Suppressor macrophage treated with lipopolysaccharide for 1 hour (primary cell): ENCODE results near the gene MASP1.
A peak's percentile ranks its signal among the peaks of the same experiment; 100 is the strongest.

ENCODE experiments used
- DNase-seq, 3 donors: peaks; one replicate each; pipeline ENCODE4 v3.0.0-alpha.2; 2020 to 2022

The MASP1 gene, protein sequence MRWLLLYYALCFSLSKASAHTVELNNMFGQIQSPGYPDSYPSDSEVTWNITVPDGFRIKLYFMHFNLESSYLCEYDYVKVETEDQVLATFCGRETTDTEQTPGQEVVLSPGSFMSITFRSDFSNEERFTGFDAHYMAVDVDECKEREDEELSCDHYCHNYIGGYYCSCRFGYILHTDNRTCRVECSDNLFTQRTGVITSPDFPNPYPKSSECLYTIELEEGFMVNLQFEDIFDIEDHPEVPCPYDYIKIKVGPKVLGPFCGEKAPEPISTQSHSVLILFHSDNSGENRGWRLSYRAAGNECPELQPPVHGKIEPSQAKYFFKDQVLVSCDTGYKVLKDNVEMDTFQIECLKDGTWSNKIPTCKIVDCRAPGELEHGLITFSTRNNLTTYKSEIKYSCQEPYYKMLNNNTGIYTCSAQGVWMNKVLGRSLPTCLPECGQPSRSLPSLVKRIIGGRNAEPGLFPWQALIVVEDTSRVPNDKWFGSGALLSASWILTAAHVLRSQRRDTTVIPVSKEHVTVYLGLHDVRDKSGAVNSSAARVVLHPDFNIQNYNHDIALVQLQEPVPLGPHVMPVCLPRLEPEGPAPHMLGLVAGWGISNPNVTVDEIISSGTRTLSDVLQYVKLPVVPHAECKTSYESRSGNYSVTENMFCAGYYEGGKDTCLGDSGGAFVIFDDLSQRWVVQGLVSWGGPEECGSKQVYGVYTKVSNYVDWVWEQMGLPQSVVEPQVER

DNA sequence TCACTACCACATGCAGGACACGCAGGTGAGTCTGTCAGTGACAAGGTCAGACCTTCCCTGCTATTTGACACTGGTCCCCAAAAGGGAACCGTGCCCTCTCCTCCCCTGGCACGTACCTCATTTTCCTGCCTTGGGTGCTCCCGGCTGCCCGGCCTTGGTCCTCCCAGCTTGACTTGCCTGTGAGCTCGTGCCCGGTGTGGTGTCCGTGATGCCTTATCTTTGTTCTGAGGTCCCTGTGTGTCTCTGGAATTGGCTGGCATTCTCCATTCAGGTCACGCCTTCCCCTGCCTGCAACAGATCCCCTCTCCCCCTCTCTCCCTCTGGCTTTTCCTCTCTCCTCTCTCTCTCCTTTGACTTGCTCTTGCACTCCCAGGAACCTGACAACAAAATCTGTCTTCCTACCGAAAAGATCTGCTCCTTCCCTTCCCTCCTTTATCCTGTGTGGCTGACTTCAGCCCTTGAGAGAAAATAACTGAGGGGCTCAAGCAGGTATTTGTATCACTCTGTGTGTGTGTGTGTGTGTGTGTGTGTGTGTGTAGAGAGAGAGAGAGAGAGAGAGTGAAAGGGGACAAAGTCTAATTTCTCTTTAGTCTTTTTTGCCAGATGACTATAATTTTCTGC, at the start of gene MASP1:
TSS of gene MASP1 (minus strand) at position 226 of the 621 bp plus-strand sequence. CDS start at position 121, 105 bp downstream.
- DNase-seq = no peak

DNA sequence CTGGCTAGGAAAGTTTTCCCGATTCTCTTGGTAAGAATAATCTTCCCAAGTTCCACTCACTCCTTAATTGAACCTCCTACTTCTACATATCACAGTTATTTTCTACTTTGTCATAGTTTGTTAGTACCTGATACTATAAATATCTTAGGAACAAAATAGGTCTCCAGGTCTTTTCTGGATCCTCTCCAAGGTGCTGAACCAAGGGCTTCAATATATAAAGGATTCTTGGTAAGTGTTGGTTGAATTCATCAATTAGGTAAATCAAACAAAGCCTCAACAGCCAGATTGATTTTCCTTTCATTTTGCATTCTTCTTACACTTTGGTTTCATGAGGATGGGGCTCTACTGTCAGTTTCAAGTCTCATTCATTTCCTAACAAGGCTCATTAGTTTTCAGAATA, 49.0 kb upstream of the MASP1 start:
- DNase-seq = no peak

DNA sequence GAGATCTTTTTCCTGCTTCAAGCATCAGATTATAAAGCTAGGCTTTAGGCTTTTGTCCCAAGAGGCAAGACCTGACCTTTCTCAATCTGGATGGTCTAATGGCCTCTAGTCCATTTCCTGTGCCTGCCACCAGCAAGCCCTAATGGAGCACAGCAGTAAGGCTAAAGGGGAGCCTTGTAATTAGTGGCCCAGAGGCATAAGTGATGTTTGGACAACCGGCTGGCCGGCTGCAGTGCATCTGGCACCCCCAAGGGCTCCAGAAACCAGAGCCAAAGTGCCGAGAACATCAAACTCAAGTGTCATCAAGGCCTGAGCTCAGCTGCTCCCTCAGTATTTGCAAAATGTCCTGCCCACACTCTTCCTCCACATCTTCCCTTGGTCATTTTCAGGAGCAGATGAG, 44.8 kb upstream of the MASP1 start:
- no peak for DNase-seq

- DNase-seq = no peak
Observed at GRCh38 chr3:187334904-187335303, 43.4 kb upstream of the MASP1 start.

DNA sequence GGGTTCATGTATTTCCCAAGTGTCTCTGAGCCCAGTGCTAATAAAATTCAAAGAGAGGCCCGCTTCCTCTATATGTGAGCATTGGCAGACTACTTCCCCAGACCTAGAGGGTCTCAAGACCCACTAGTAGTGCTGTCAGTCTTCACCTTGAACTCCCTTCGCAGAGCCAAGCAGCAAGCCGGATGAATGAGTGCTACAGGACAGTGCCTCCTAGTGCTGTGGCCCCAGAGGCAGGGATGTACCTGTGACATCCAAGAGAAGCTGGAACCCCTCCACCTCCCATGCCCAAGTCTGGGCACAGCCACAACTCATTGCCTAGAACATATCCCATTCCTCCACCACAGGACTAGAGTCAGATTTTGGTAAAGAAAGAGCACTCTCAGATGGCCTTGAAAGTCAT, 37.2 kb upstream of the MASP1 start:
- DNase-seq = no peak

DNA sequence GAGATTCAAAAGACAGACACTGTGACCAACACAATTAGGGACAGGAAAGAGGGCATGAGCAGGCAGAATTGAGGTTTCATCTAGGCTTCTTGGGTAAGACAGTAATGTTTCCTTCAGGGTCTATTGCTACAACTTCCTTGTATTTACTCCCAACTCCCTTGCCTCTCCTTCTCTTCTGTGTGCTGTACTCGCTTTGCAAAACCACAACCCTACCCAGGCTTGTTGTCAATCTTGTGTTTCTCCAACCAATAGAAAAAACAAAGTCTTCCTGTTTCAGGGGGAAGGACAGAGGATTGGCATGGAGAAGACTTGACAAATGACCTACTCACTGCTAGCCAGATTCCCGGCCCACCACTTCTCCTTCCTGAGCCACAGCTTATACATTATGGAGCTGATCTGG, 36.3 kb upstream of the MASP1 start:
- peak in 2 of 3 donors; percentile 5 to 26 for DNase-seq

- no peak for DNase-seq
Observed at GRCh38 chr3:187325632-187326031, 34.1 kb upstream of the MASP1 start.

- no peak for DNase-seq
Observed at GRCh38 chr3:187323091-187323490, 31.6 kb upstream of the MASP1 start.

GRCh38 chr3:187322291-187322690, 30.8 kb upstream of the MASP1 start:
- DNase-seq = no peak

DNA sequence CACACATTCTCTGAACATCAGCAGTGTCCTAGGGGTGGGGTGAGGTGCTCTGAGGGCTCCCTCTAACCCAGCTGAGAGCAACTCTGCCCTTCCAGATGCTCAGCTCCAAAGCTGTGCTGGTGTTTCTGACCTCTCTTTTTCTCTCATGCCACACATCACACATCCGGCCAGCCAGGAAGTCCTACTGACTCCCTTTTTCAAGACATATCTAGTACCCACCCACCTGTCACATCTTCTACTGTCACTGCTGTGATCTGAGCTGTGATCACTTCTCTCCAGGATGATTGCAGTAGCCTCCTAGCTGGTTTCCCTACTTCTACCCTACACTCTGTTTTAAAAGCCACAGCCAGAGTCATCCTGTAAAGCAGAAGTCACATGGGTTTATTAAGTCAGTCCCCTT, 30.2 kb upstream of the MASP1 start:
- peak in 1 of 3 donors; percentile 6 for DNase-seq

DNA sequence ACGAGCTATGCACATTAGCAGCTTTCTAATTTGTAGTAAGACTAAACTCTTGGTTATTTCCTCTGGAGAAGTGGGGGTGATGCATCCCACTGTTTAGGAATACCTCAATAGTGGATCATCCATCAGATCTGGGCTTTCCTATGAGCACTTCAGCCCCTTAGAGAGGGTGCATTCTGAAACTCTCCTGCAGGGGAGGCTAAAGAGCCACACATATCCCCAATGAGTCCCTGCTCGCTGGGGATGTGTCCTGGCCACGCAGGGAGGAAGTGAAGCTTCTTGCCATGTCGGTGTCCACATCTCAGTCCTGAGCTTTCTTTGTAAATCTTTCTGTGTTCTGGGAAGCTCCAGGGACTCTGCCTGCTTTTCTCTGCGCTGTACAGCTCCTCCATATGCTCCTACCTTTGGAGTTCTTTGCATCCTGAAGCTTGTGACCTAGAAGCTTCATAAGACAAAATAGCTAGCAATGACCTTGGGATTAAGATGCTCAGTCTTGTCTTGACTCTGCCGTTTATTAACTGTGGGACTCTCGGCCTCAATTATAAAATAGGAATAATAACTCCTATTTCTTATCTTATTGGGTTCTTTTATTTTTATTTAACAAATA, 28.3 kb upstream of the MASP1 start:
- DNase-seq = peak; percentile 86 to 89 (median 88)

DNA sequence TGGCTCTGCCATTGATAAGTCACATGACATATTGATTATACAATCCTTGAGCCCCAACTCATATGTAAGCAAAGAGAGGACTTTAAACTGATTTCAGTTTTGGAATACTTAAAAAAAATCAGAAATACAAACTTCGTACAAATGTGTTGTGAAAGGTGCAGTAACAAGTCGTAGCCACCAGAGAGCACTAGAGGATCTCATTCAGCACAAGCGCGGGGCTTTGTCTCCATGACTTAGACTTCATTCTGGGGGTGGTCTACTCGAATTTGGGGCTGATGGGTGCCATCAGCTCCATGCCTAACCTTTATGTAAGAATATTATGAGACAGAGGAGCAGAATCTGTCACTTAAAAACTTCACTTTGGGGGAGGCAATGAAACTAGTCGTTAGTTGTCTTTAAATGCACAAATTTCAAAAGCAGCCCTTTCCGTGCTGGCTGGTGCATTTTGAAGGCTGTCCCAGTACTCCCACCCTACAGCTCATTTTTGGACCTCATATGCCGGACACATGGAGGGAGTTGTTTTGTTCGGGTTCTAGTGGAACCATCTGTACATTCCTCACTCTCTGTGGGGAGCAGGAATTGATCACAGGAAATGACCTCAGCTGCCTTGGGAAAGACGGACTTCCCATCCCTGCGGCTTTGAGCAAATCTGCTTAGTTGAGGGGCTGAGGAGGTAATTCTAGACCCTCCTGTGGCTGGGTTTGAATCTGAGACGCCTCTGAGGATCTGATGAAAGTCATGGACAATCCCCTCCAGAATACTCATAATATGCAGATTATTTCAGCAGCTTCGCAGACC, 27.5 kb upstream of the MASP1 start:
- peak; percentile 64 to 70 (median 70) for DNase-seq

- no peak for DNase-seq
Observed at GRCh38 chr3:187315872-187316271, 24.3 kb upstream of the MASP1 start.

- DNase-seq = no peak
Observed at GRCh38 chr3:187314176-187314575, 22.6 kb upstream of the MASP1 start.

DNA sequence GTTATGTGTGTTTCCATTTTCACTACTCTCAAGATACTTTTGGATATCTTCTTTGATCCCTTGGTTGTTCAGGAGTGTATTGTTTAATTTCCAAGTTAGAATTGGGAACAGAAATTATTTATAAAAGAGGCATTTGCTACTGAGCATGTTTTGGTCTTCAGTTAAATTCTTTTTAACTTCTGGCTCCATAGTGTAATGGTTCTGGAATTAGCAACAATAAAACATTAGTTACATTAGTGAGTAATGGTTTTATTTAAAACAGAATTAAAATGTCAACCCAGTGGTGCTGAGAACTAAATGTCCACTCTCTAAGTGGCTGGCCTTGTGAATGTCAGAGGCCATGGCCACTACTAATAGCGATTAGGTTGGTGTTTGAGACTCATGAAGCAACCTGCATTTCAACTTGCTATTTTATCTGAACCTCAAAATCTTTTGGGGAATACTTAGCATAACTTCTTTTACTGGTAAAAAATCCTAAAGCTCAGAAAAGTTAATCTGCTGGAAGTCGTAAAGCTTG, 19.5 kb upstream of the MASP1 start:
- no peak for DNase-seq

DNA sequence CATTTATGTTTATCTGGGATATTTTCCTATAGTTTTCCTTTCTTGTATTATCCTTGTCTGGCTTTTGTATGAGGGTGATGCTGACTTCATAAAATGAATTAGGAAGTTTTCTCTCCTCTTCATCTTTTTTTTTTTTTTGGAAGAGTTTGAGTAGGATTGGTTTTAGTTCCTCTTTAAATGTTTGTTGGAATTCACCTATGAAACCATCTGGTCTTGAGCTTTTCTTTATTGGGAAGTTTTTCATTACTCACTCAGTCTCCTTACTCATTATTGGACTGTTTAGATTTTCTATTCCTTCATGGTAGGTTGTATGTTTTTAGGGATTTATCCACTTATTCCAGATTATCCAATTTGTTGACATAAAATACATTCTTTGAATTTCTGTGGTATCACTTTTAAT, 18.7 kb upstream of the MASP1 start:
- peak; percentile 22 to 74 (median 68) for DNase-seq

DNA sequence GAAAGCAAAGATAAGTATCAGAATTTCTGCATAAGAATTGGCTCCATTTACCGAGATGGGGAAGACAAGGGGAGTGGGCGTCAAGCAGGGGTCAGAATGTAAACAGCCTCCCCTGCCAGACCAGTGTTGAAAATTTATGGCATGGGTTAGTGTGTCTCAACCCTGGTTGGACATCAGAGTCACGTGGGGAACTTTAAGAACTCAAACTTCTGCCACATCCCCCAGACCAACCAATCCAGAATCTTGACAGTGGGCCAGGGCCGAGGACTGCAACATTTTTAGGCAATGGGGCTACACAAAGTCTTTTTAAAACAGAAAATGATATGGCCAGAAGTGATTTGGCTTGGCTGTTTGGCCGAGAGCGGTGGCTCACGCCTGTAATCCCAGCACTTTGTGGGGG, 14.3 kb upstream of the MASP1 start:
- no peak for DNase-seq

- DNase-seq = no peak
Observed at GRCh38 chr3:187299611-187300010, 8.1 kb upstream of the MASP1 start.

- peak in 1 of 3 donors; percentile 10 for DNase-seq
Observed at GRCh38 chr3:187296911-187297310, 5.4 kb upstream of the MASP1 start.

DNA sequence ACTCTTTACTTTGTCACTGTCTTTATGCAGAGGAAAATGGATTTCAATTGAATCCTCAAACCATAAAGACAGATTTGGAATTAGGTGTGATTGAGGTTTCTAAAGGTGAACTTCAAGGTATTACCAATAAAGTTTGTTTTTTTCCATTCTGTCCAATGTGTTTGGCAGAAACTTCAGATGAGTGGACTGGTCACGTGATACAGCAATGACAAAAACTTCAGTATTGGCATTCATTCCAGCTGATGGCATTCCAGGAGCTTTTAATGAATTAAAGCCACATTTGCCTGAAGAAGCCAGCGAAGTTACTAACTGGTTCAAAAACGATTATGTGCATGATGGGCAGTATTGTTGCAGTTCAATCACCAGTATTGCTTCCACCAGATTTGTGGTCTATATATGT, 4.5 kb upstream of the MASP1 start:
- DNase-seq = no peak

GRCh38 chr3:187295316-187296034, 3.9 kb upstream of the MASP1 start:
- no peak for DNase-seq
